Cardiac septum (tissue), 1 donor: ENCODE results near the gene MAPK8IP3. TPM values are rescaled to one million over a fixed set of nuclear protein-coding genes. Genes with fewer than 3 reads are reported as not detected.
A peak's percentile ranks its signal among the peaks of the same experiment; 100 is the strongest.

Source experiments
- DNase-seq: peaks from one replicate; pipeline ENCODE4 v3.0.0-alpha.2; 2020; ENCODE audit warnings: low spot score
- intact Hi-C: fragments of 100-400 bp; cut with DNase I; formaldehyde crosslinking; loops from one replicate; pipeline ENCODE4 v1.14.0; 2022
- total RNA-seq: library from RNA; stranded (reverse); fragmentation: NEBNext Ultra II Directional; extraction: Animal tissue kit (Norgen Biotek cat#: 25700); gene quantifications from one replicate; pipeline ENCODE4 v1.2.1, GENCODE V29; 2021
- donor health status: DM: no; HTN: no; CAD: no.

MAPK8IP3 gene
- total RNA-seq, 1 donor from 2014 or later, result 71.4 TPM

- intact Hi-C loops, result loop anchor here (5.0 kb wide), 1 partner anchor 162 kb away; the partner anchor contains the start of gene MSRB1
- no peak for DNase-seq
Measured at GRCh38 chr16:1779741-1780676, 74.0 kb downstream of the MAPK8IP3 start.

GRCh38 chr16:1780677-1781072 is 74.7 kb downstream of the MAPK8IP3 start:
- intact Hi-C loops, result loop anchor here (5.0 kb wide), 1 partner anchor 162 kb away; the partner anchor contains the start of gene MSRB1
- no peak for DNase-seq

- DNase-seq, result no peak
- intact Hi-C loops, result loop anchor here (5.0 kb wide), 1 partner anchor 161 kb away; the partner anchor contains the start of gene MSRB1
Measured at GRCh38 chr16:1781254-1781653, 75.3 kb downstream of the MAPK8IP3 start.

GRCh38 chr16:1781758-1782407 is 75.9 kb downstream of the MAPK8IP3 start:
- DNase-seq, result no peak
- intact Hi-C loops, result loop anchor here (5.0 kb wide), 1 partner anchor 160 kb away; the partner anchor contains the start of gene MSRB1

GRCh38 chr16:1782408-1783264 is 76.6 kb downstream of the MAPK8IP3 start, which contains the start of the genes NUBP2 and SPSB3:
NUBP2 (plus strand) TSS chr16:1782960; CDS start chr16:1783021, 61 bp downstream.
SPSB3 (minus strand) TSS chr16:1782571; CDS start chr16:1781483, 1,088 bp downstream.
- intact Hi-C loops, result loop anchor here (5.0 kb wide), 1 partner anchor 160 kb away; the partner anchor contains the start of gene MSRB1

GRCh38 chr16:1784977-1785845 is 79.2 kb downstream of the MAPK8IP3 start:
- no peak for DNase-seq

More at GRCh38 chr16:1782408-1783264, 76.6 kb downstream of the MAPK8IP3 start, which contains the start of the genes NUBP2 and SPSB3:
- DNase-seq, result peak; percentile 100

GRCh38 chr16:1785846-1786170 is 79.8 kb downstream of the MAPK8IP3 start:
- intact Hi-C loops, result loop anchor here (5.0 kb wide), 1 partner anchor 36 kb away; no protein-coding TSS in a partner anchor
- no peak for DNase-seq

More at GRCh38 chr16:1784977-1785845, 79.2 kb downstream of the MAPK8IP3 start:
- intact Hi-C loops, result loop anchor here (5.0 kb wide), 2 partner anchors 37 to 157 kb away; partner anchors contain the start of gene MSRB1

GRCh38 chr16:1786242-1787055 is 80.5 kb downstream of the MAPK8IP3 start:
- no peak for DNase-seq
- intact Hi-C loops, result loop anchor here (5.0 kb wide), 1 partner anchor 36 kb away; no protein-coding TSS in a partner anchor

GRCh38 chr16:1787056-1787321 is 81.0 kb downstream of the MAPK8IP3 start:
- DNase-seq, result no peak
- intact Hi-C loops, result loop anchor here (5.0 kb wide), 1 partner anchor 35 kb away; no protein-coding TSS in a partner anchor

GRCh38 chr16:1787322-1788094 is 81.5 kb downstream of the MAPK8IP3 start:
- intact Hi-C loops, result loop anchor here (5.0 kb wide), 1 partner anchor 35 kb away; no protein-coding TSS in a partner anchor
- peak; percentile 59 for DNase-seq

GRCh38 chr16:1788095-1788707 is 82.2 kb downstream of the MAPK8IP3 start:
- peak; percentile 65 for DNase-seq
- intact Hi-C loops, result loop anchor here (5.0 kb wide), 1 partner anchor 34 kb away; no protein-coding TSS in a partner anchor

GRCh38 chr16:1788708-1789100 is 82.7 kb downstream of the MAPK8IP3 start:
- DNase-seq, result peak; percentile 75
- intact Hi-C loops, result loop anchor here (5.0 kb wide), 1 partner anchor 34 kb away; no protein-coding TSS in a partner anchor

GRCh38 chr16:1789643-1790045 is 83.6 kb downstream of the MAPK8IP3 start:
- intact Hi-C loops, result loop anchor here (5.0 kb wide), 1 partner anchor 33 kb away; no protein-coding TSS in a partner anchor
- no peak for DNase-seq

- intact Hi-C loops, result no loop called here
- no peak for DNase-seq
Measured at GRCh38 chr16:1790261-1790610, 84.2 kb downstream of the MAPK8IP3 start.

GRCh38 chr16:1790611-1791255 is 84.7 kb downstream of the MAPK8IP3 start:
- DNase-seq, result no peak
- intact Hi-C loops, result no loop called here
